Forelimb muscle (tissue), 1 donor: ENCODE data around the gene CDC20B. TPM values are rescaled to one million over a fixed set of nuclear protein-coding genes. Genes with fewer than 3 reads are reported as not detected.
"Not testable (repeated sequence)": the region's sequence is repeated elsewhere in the genome, so short reads cannot be mapped to it uniquely, and the experiment has no call there.

Experiments
- DNase-seq: peaks from one replicate; pipeline ENCODE4 v3.0.0-alpha.2; 2013; ENCODE audit warnings: low read depth
- polyA plus RNA-seq: library from polyadenylated mRNA; unstranded; fragments of 120-200 nt; gene quantifications from one replicate; pipeline ENCODE4 v1.2.1, GENCODE V29; 2013; ENCODE audit not compliant: insufficient read length

CDC20B gene
- polyA plus RNA-seq, 1 donor, result not detected

GRCh38 chr5:55160493-55161209 lies 12.3 kb downstream of the CDC20B start:
- peak; percentile 95 for DNase-seq

- peak; percentile 86 for DNase-seq
Observed at GRCh38 chr5:55159763-55160492, 13.0 kb downstream of the CDC20B start, which contains the start of gene GPX8. TSS of gene GPX8 (plus strand) at chr5:55160171. CDS start at chr5:55160193, 22 bp downstream.

- no peak for DNase-seq
Observed at GRCh38 chr5:55154873-55155272, 18.1 kb downstream of the CDC20B start.

- no peak for DNase-seq
Observed at GRCh38 chr5:55151923-55152842, 20.8 kb downstream of the CDC20B start.

- DNase-seq, result no peak
Observed at GRCh38 chr5:55149308-55149795, 23.6 kb downstream of the CDC20B start.

GRCh38 chr5:55146543-55147151 lies 26.3 kb downstream of the CDC20B start:
- DNase-seq, result peak; percentile 53

- DNase-seq, result no peak
Observed at GRCh38 chr5:55146080-55146479, 26.9 kb downstream of the CDC20B start.

- DNase-seq, result no peak
Observed at GRCh38 chr5:55143624-55144023, 29.4 kb downstream of the CDC20B start.

GRCh38 chr5:55141945-55142690 lies 30.9 kb downstream of the CDC20B start:
- DNase-seq, result no peak

GRCh38 chr5:55140908-55141665 lies 31.9 kb downstream of the CDC20B start:
- DNase-seq, result no peak

GRCh38 chr5:55136521-55136920 lies 36.5 kb downstream of the CDC20B start:
- no peak for DNase-seq

- DNase-seq, result no peak
Observed at GRCh38 chr5:55134053-55134722, 38.8 kb downstream of the CDC20B start.

GRCh38 chr5:55123365-55123764 lies 49.6 kb downstream of the CDC20B start:
- no peak for DNase-seq

GRCh38 chr5:55114061-55114460 lies 58.9 kb downstream of the CDC20B start:
- DNase-seq, result no peak

GRCh38 chr5:55113327-55113726 lies 59.6 kb downstream of the CDC20B start:
- DNase-seq, result no peak

GRCh38 chr5:55110217-55110616 lies 62.8 kb downstream of the CDC20B start:
- DNase-seq, result no peak

- DNase-seq, result no peak
Observed at GRCh38 chr5:55108661-55109060, 64.3 kb downstream of the CDC20B start.

- DNase-seq, result not testable (repeated sequence)
Observed at GRCh38 chr5:55105976-55106375, 67.0 kb downstream of the CDC20B start.

- no peak for DNase-seq
Observed at GRCh38 chr5:55104946-55105701, 67.9 kb downstream of the CDC20B start.
